ENCODE data around the gene TRIM44.

- no peak for TF ChIP-seq POLR2AphosphoS5 (IDR thresholded peaks at IDR 0.05)
- no peak for TF ChIP-seq CTCF (IDR thresholded peaks at IDR 0.05)
- no peak for TF ChIP-seq POLR2A (IDR thresholded peaks at IDR 0.05)
Observed at GRCh38 chr11:35825386-35825785, 162.8 kb downstream of the TRIM44 start.
